Smooth muscle cell (in vitro differentiated cells): ENCODE results near the gene UPB1. TPM values are rescaled to one million over a fixed set of nuclear protein-coding genes. Genes with fewer than 3 reads are reported as not detected.

ENCODE experiments used
- DNase-seq: peaks from one replicate; lab custom pipeline; 2025; ENCODE audit not compliant: unreplicated experiment; lab: John Stamatoyannopoulos, UW
- H2AFZ ChIP-seq: fragments of 200-600 bp; sonication (generic); 2 replicates; pipeline ENCODE4 v1.6.0; 2016; ENCODE audit warnings: antibody characterized with exemption, low read depth, mild to moderate bottlenecking
- H3F3A ChIP-seq: fragments of 200-600 bp; sonication (generic); 2 replicates; pipeline ENCODE4 v1.6.0; 2017; ENCODE audit warnings: antibody characterized with exemption, low read depth
- H3K27ac ChIP-seq: fragments of 200-600 bp; sonication (generic); 2 replicates; pipeline ENCODE4 v1.5.1; 2016; ENCODE audit warnings: low read depth, mild to moderate bottlenecking
- H3K27me3 ChIP-seq: fragments of 200-600 bp; sonication (generic); 2 replicates; pipeline ENCODE4 v1.6.1; 2016; ENCODE audit warnings: low read depth, mild to moderate bottlenecking
- H3K36me3 ChIP-seq: fragments of 200-600 bp; sonication (generic); 2 replicates; pipeline ENCODE4 v1.5.1; 2016; ENCODE audit warnings: low read depth
- H3K4me1 ChIP-seq: fragments of 200-600 bp; sonication (generic); 2 replicates; pipeline ENCODE4 v1.5.1; 2016; ENCODE audit warnings: low read depth
- H3K4me2 ChIP-seq: fragments of 200-600 bp; sonication (generic); 2 replicates; pipeline ENCODE4 v1.6.0; 2016; ENCODE audit warnings: mild to moderate bottlenecking
- H3K4me3 ChIP-seq: fragments of 200-600 bp; sonication (generic); 2 replicates; pipeline ENCODE4 v1.5.1; 2016; ENCODE audit warnings: mild to moderate bottlenecking
- H3K79me2 ChIP-seq: fragments of 200-600 bp; sonication (generic); 2 replicates; pipeline ENCODE4 v1.6.0; 2016; ENCODE audit warnings: low read depth, mild to moderate bottlenecking
- H3K9ac ChIP-seq: fragments of 200-600 bp; sonication (generic); 2 replicates; pipeline ENCODE4 v1.6.0; 2016; ENCODE audit warnings: low read depth
- H3K9me3 ChIP-seq: fragments of 200-600 bp; sonication (generic); replicated peaks from 2 replicates; pipeline ENCODE4 v1.5.1; 2016; ENCODE audit warnings: low read depth
- H4K20me1 ChIP-seq: fragments of 200-600 bp; sonication (generic); 2 replicates; pipeline ENCODE4 v1.6.0; 2016; ENCODE audit warnings: low read depth
- WGBS: methylation state at CpG from one replicate; pipeline ENCODE4 v1.1.7; 2016; ENCODE audit warnings: low lambda C conversion rate; 5-methylcytosine and 5-hydroxymethylcytosine counted together
- polyA plus RNA-seq: library from polyadenylated mRNA; unstranded; fragments of >200 nt; fragmentation: Nextera tagmentation; extraction: Ambion mirVana; gene quantifications from 2 replicates; pipeline ENCODE4 v1.2.1, GENCODE V29; 2016
- total RNA-seq: library from RNA; depleted of rRNA; stranded (reverse); fragments of >200 nt; gene quantifications from 2 replicates; pipeline ENCODE4 v1.2.3, GENCODE V29; 2014
- TF ChIP-seq, protein P1 (sequence below): fragments of 200-600 bp; sonication (generic); IDR thresholded peaks from 2 replicates; pipeline ENCODE4 v1.5.1; 2017; ENCODE audit warnings: borderline replicate concordance, mild to moderate bottlenecking, antibody characterized with exemption; ENCODE audit not compliant: insufficient read depth, poor library complexity, severe bottlenecking

The UPB1 gene
- total and polyA plus RNA-seq, 2 experiments from 2014 or later = 0.21 TPM; not detected in 1

DNA sequence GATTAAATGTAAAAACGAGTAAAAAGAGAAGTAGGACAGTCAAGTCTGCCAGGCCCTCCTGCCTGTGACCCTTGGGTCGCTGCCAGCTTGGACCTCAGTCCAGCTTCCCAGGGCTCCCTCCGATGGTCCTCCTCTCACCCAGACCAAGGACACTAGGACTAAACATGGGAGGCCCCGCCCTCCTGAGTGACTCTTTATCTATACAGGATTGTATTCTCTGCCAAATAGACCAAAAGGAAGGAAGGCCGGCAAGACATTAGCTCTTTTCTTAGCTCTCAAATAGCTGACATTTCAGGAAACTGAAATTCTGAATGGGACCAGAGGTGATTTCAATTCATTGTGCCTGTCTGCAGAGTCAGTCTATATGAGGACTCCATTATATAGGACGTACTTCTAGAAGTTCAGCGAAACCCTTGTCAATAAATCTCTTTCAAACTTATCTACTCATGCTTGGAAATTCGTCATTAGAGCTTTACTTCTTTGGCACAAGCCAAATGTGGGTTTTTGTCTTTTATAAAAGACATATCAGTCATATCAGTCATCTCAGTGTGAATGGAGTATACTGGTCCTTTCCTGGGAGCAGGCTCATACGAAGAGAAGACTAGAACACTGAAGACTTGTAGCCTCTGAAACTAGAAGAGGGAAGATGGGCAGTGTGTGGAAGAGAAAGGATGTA is 39.2 kb upstream of the UPB1 start:
- no peaks in the 10 kb centered on the region for H4K20me1 ChIP-seq

DNA sequence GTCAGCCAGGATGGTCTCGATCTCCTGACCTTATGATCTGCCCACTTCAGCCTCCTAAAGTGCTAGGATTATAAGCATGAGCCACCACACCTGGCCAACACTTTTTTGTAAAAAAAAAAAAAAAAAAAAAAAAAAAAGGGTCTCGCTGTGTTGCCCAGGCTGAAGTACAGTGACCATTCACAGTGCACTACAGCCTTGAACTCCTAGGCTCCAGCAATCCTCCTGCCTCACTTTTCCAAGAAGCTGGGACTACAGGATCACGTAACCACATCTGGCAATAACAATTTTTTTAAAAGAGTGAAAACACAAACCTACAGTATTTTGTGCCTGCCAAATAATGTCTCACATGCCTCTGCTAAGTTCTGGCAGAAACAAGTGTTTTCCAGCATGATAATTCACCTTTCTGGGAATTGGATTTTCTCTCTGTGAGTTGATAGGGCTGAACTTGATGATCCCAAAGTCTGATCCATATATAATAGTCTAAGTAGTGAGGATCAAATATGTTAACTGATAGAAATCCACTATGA is 37.2 kb upstream of the UPB1 start:
- no peaks in the 10 kb centered on the region for H3K4me1 ChIP-seq
- WGBS = 88% methylated on average over 3 of the region's 3 CpGs
- no peak overlapping the region for H3K9ac ChIP-seq
- H4K20me1 ChIP-seq = no peaks in the 10 kb centered on the region
- H3K4me3 ChIP-seq = no peak overlapping the region
- no peaks in the 10 kb centered on the region for H3K36me3 ChIP-seq
- DNase-seq = no peak
- no peaks in the 10 kb centered on the region for H3K79me2 ChIP-seq
- no peak overlapping the region for H3K27ac ChIP-seq
- H3K27me3 ChIP-seq = no peaks in the 10 kb centered on the region
- TF ChIP-seq, protein P1, sequence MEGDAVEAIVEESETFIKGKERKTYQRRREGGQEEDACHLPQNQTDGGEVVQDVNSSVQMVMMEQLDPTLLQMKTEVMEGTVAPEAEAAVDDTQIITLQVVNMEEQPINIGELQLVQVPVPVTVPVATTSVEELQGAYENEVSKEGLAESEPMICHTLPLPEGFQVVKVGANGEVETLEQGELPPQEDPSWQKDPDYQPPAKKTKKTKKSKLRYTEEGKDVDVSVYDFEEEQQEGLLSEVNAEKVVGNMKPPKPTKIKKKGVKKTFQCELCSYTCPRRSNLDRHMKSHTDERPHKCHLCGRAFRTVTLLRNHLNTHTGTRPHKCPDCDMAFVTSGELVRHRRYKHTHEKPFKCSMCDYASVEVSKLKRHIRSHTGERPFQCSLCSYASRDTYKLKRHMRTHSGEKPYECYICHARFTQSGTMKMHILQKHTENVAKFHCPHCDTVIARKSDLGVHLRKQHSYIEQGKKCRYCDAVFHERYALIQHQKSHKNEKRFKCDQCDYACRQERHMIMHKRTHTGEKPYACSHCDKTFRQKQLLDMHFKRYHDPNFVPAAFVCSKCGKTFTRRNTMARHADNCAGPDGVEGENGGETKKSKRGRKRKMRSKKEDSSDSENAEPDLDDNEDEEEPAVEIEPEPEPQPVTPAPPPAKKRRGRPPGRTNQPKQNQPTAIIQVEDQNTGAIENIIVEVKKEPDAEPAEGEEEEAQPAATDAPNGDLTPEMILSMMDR = no peak
- no peaks in the 10 kb centered on the region for H3F3A ChIP-seq
- no peaks in the 10 kb centered on the region for H3K9me3 ChIP-seq
- no peak overlapping the region for H2AFZ ChIP-seq
- H3K4me2 ChIP-seq = no peak overlapping the region

More for the DNA sequence above, 39.2 kb upstream of the UPB1 start:
- Histone ChIP-seq H3F3A (no peaks in the 10 kb centered on the region), H3K4me3 (no peak overlapping the region), H3K9ac (no peak overlapping the region), H3K4me2 (no peak overlapping the region), H2AFZ (no peak overlapping the region), H3K79me2 (no peaks in the 10 kb centered on the region), H3K27me3 (no peaks in the 10 kb centered on the region), H3K9me3 (no peaks in the 10 kb centered on the region), H3K36me3 (no peaks in the 10 kb centered on the region), H3K27ac (no peak overlapping the region), H3K4me1 (no peaks in the 10 kb centered on the region)
- 85% methylated on average over 9 of the region's 9 CpGs for WGBS
- DNase-seq = no peak
- TF ChIP-seq, protein P1 = no peak

DNA sequence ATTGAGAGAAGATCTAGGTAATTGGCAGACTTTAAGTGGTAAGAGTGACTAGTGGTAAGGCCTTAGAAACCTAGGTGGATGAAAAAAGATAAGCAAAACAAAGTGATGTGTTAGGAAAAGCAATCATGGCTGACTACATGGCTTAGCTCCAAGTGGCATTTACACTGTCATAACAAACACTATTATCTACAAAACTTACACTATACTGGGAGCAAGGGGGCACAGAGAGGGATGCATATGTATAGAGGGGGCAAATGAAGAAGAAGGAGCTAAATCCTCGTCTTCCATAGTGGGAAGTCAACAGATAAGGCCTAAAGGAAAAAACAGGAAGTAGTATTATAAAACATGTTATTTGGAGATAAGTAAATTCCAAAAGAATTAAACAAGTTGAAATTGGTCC is 35.2 kb upstream of the UPB1 start:
- no peak overlapping the region for H3K4me3 ChIP-seq
- no peak overlapping the region for H3K9ac ChIP-seq
- H3K79me2 ChIP-seq = no peaks in the 10 kb centered on the region
- no peaks in the 10 kb centered on the region for H3K9me3 ChIP-seq
- DNase-seq = no peak
- no peaks in the 10 kb centered on the region for H3K4me1 ChIP-seq
- H3K36me3 ChIP-seq = no peaks in the 10 kb centered on the region
- H3K27me3 ChIP-seq = no peaks in the 10 kb centered on the region
- H3K27ac ChIP-seq = no peak overlapping the region
- 40% methylated on average over 1 of the region's 1 CpG for WGBS
- no peak overlapping the region for H2AFZ ChIP-seq
- no peaks in the 10 kb centered on the region for H3F3A ChIP-seq
- H3K4me2 ChIP-seq = no peak overlapping the region
- TF ChIP-seq, protein P1 = no peak
- no peaks in the 10 kb centered on the region for H4K20me1 ChIP-seq

DNA sequence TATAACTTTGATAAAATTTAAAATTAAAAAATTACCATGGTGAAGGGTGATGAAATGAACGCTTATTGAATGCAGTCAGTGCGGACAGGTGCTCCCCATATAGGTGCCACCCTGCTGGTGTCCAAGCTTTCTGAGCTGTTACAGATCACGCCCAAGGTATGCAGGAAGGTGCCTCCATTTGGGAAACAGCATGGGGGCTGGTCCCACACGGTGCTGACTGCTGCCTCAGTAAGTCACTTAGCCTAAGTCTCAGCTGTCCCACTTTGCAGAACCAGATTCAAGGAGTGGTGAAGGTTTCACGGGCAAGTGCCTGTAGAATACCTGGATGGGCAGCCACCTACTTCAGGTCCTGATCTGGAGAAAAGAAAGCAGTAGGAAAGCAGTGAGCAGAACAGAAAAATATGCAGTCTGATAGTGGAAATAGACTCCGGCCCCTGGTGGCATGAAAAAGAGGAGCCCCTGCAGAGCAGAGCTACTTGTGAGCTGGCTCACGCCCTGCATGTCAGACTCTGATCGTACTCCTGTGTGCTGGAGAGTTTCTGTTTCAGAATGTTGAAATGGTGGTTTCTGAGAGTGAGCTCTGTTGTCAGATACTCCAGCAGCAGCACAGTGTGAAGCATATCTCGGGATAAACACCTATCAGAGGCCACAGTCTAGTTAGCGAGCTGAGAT is 34.6 kb upstream of the UPB1 start:
- Histone ChIP-seq H3K9ac (no peak overlapping the region), H3K4me1 (no peaks in the 10 kb centered on the region), H2AFZ (peak overlapping the region; percentile 14), H3F3A (no peaks in the 10 kb centered on the region), H3K36me3 (no peaks in the 10 kb centered on the region), H3K9me3 (no peaks in the 10 kb centered on the region), H3K4me2 (peak overlapping the region; percentile 33), H3K27me3 (no peaks in the 10 kb centered on the region), H3K79me2 (no peaks in the 10 kb centered on the region), H3K4me3 (no peak overlapping the region), H3K27ac (no peak overlapping the region), H4K20me1 (no peaks in the 10 kb centered on the region)
- 53% methylated on average over 10 of the region's 10 CpGs for WGBS
- DNase-seq = no peak
- TF ChIP-seq, protein P1 = no peak
